ENCODE data around the gene RHOH. TPM values are rescaled to one million over a fixed set of nuclear protein-coding genes. Genes with fewer than 3 reads are reported as not detected.
A peak's percentile ranks its signal among the peaks of the same experiment; 100 is the strongest.

Gene RHOH
- total RNA-seq, 1 experiment from 2014 or later = 0.75 TPM

DNA sequence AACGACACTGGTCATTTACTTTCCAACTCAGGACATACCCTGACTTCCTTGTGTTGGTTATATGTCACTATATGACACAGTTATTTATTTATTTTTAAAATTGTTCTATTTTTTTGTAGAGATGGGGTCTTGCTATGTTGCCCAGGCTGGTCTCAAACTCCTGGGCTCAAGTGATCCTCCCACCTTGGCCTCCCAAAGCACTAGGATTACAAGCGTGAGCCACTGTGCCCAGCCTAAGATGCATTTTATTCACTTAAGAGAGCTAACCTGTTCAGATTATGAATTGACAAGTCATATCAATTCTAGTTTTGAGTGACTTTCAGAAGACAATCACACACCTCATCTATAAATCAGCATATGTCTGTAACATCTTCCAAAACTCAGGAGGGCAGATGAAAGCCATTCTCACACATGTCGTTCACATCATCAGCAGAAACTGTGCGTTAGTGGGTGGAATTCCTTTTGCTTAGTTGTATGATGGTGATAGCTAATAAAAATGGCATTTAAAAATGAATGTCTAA is 9.4 kb upstream of the RHOH start:
- DNase-seq (ENCODE audit: low read depth) = no peak

DNA sequence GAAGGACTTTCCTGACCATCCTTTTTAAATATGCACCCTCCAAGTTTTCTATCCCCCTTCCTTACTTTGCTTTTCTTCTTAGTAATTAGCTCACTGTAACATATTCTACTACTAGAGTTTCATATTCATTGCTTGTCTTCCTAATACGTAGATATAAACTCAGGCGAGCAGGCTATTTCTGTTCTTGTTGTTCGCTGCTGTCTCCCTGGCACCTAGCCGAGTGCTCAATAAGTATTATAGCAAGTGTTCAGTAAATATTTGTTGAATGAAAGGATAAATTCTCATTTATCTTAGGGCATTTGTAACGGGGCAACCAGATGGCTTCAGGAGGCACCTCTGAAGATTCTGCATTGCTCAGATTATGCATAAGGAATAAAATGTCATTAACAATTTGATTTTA is 6.8 kb upstream of the RHOH start:
- DNase-seq (ENCODE audit: low read depth) = no peak

DNA sequence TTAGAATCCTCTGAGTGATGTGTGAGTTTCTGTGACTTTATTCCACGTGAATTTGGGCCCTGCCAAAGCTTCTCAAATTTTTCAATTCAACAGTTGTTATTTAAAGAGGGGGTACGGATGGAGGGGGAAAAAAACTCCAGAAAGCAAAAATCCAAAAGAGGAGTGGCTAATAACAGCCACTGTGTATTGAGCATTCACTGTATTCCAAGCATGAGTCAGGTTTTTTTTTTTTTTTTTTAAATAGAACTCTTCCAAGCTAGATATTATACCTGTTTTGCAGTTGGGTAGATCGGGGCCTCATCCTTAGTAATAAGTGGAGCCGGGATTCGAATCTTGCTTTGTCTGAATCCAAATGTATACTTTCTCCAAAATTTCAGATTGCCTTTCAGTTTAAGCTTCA is 6.4 kb upstream of the RHOH start:
- DNase-seq (ENCODE audit: low read depth) = no peak

DNA sequence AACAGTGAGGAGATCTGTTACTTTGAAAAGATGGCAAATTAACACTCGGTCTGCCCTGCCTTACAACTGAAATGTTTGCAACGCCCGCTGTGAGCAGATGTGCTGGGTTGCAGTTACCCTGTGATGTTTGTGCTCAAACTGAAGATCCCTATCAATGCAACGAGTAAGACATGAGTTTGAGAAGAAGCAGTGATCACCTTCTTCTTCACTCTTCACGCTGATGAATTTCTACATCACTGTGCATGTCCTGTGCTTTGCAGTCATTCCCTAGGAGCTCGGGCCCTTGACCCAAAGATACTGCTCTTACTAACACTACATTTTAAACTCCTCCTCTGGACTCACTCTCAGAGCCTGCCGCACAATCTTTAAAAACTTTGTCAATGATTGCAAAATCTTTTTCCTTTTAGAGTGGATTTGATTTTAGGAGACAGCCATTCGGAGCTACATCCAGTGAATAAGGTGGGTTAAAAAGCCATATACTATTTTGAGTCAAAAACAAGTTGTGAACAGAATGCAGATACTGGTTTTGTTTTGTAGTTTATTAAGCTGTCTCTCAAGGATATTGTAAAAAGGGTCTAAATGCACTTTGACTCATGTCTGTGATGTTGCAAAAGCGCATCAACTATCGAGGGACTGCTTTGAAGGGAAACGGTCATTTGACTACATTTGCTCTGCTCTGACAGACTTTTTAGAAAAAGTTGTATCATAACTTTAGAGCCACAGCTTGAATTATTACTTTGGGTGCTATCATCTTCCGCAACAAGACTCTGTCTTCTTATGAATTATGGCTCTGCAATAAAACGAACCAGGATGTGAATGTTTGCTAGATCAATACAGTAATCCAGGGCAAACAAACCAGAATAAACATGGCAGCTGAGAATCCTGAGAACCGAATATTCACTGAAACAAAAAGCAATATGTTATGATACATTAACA is 5.7 kb upstream of the RHOH start:
- no peak for DNase-seq (ENCODE audit: low read depth)

DNA sequence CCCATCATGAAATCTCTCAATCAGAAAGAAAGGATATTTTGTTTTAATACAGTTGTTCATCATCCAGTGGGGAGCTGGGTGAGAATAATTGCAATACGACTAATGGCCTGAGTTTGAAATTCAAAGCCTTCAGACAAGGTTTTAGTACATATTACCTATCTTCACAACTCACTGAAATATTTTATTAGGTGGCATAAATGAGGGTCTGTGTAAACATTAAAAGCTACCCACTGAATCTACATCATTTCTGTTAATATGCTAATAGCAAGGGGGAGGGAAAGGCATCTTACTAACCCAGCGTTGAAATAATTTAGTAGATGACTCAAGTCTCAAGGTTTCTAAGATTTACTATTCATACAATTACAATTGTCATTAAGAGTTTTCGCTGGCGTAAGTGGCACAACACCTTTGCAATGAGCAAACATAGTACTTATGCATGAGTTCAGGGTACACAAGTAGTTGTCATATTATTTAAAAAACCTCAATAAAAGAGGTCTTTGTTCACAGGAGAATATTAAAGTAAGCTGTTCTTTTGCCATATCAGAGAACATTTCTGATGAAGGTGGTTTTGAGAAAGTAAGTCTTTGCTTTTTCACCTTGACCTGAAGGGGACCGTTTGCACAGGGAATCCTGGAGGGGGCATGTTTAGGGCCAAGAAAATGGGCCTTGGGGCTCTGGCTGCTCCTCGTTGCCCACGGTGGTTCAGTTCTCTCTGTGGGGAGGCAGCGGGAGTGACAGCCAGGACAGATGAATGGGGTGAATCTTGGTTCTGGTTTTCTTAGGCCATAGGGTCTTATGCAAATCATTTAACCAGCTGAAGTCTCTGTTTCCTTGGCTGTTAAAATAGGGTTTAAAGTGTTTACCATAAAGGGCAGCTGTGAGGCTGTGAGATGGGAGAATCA is 4.5 kb upstream of the RHOH start:
- no peak for DNase-seq (ENCODE audit: low read depth)

DNA sequence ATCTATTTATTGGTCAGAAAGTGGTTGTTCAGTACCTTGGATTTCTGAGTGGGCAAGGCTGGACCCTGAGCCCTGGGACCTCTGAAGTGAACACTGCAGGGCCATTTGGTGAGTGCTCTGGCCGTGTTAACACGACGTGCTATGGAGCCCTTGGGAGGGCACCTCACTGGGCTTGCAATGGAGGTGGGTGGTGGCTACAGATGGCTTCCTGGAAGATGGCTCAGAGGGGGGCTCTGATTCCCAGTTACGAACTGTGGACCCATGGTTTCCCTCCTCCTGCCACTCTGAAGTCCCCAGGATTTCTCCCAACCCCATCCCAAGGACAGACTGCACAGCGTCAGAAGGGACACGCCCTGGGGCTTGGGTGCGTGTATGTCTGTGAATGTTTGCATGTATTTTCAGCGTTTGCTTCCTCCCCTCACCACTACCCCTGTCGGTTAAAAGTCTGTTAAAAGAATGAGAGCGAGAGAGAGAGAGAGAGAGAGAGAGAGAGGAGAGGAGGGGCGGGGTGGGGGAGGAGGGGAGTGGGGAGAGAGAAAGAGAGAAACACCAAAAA is 3.7 kb upstream of the RHOH start:
- no peak for DNase-seq (ENCODE audit: low read depth)

DNA sequence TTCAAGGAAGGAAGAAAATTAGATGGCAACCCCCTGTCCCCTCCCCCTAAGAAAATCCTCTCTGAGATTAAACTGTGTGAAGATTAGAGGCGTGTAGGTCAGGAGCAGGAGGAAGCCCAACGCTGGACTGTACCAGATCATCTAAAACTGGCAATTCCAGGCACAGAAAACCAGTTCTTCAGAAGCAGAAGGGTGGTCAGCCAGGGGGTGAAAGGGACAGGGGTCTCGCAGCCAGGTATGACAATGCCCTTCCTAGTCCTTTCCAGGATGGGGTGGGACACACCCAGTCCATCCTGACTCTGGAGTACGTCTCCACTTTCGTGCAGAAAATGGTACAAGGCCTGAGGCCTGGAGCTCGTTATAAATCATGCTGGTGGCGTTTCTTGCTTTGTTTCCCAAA is 3.3 kb upstream of the RHOH start:
- no peak for DNase-seq (ENCODE audit: low read depth)

DNA sequence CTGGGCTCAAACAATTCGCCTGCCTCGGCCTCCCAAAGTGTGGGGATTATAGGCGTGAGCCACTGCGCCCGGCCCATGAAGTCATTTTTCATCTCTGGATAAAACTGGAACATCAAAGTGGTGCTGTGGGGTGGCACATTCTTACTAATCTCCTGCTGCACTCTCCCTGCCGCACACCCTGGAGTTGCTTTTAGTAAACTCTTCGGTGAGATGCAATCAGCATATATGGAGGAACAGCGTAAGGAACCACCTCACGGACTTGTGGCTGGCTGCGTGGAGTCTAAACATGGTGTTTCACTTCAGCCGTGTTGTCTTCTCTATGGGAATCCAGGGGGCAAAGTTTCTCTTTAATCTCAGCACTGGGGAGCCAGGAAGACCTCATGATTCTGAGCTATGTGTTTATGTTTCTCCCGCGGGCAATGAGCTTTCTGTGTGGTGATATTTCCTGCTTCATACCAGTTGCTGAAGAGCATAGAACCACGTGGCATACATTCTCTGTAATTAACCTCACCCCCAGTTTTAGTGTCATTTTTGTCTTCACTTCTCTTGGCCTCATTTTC is 2.1 kb upstream of the RHOH start:
- no peak for DNase-seq (ENCODE audit: low read depth)

DNA sequence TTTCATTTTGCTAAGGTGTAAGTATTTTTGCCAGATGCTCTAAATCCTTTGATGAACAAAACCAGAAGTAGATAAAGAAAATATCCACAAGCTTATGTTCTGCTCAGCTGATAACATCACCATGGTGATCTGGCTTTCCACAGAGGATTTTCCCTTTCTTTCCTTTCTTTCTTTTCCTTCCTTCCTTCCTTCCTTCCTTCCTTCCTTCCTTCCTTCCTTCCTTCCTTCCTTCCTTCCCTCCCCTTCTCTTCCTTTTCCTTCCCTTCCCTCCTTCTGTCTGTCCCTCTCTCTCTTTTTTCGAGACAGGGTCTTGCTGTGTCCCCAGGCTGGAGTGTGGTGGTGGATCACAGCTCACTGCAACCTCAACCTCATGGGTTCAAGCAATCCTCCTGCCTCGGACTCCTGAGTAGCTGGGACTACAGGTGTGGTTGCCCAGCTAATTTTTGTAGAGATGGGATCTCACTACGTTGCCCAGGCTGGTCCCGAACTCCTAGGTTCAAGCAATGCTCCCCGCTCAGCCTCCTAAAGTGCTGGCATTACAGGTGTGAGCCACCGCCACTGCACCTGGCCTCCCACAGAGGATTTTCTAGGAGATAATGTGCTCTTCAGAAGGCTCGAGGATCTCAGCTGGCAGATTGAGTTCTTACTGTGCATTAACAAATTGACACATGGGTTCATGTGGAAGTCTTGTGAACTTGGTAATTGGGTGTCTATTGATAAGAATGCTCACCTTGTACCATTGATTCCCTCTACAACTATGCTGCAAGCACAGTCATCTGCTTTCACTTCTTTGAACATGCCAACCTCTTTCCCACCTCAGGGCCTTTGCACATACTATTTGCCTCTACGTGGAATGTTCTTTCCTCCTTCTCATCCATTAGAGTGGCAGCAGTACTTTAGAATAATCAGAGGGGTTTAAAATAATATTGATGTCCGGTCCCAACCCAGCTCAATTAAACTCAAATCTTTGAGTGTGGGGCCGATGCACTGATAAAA is 1.4 kb upstream of the RHOH start:
- no peak for DNase-seq (ENCODE audit: low read depth)

DNA sequence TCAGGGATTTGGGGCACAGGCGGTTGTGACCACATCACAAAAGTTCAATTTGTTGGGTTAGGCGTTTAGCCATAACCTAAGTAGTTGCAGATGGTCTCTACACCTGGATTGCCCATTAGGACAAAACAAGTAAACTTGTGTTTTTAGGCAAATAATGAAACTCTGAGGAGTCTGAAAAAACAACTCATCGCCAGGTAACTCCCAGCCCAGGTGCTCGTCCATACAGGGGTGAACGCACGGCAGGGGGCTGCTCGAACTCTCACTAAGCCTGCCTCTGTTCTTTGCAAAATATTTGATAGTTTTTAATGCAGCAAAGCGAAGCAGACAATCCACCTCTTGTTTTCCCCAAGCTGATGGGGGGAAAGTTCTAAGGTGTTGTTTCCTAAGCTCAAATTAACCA is 559 bp upstream of the RHOH start:
- no peak for DNase-seq (ENCODE audit: low read depth)

DNA sequence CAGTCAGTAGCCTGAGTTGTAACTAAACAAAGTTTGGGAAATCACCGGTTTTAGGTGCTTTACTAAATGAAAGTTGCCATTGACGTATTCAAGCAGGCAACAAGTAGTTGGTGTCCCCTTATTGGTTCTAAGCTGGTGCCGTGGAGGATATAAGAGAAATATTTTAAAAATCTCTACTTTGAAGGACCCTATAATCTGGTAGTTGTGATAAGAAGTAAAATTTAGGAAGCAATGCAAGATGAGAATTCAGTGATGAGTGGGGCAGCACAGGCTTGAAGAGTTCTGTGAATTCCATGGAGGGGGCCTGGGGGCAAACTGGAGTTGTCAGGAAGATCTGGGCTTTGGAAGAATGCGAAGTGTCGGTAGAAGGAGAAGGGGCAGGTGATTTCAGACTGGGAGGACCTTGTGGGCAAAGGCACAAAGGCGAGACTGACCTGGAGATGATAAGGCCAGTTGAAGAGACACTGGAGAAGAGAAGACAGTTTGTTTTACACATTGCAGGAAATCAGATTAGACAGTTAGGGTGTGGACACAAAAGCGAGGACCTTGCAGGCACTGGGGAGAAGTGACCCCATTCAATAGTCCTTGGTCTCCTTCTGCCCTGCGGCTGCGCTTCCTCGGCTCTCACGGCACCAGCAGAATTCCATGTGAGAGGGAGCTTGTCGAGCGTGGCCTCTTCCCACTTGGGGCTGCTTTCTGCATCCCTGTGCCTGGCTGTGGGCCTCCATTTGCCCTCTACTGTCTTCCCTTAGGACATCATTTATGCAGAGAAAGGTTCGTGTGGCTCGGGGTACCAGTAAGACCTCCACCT is 1.3 kb downstream of the RHOH start:
- no peak for DNase-seq (ENCODE audit: low read depth)

DNA sequence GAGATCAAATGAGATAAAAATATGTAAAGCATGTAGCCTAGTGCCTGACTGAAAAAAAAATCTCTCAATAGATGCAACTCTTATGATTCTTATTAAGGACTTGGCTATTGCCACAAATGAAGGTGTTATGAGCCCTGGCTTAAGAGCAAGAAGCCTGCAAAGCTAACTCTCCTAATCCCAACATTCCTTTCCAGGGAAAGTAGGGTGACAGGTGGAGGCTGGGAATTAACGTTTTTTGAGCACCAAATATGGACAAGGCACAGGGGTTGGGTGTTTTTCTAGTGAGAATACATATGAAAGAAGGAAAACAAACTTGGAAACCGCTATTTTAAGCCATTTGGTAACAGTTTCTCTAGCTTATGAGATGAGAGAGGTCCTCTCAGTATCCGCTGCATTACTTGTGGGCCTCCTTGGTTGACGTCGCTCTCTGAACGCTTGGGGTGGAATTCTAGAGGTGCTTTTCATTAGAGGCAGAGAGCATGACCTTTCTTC is 2.4 kb downstream of the RHOH start:
- DNase-seq (ENCODE audit: low read depth) = no peak

DNA sequence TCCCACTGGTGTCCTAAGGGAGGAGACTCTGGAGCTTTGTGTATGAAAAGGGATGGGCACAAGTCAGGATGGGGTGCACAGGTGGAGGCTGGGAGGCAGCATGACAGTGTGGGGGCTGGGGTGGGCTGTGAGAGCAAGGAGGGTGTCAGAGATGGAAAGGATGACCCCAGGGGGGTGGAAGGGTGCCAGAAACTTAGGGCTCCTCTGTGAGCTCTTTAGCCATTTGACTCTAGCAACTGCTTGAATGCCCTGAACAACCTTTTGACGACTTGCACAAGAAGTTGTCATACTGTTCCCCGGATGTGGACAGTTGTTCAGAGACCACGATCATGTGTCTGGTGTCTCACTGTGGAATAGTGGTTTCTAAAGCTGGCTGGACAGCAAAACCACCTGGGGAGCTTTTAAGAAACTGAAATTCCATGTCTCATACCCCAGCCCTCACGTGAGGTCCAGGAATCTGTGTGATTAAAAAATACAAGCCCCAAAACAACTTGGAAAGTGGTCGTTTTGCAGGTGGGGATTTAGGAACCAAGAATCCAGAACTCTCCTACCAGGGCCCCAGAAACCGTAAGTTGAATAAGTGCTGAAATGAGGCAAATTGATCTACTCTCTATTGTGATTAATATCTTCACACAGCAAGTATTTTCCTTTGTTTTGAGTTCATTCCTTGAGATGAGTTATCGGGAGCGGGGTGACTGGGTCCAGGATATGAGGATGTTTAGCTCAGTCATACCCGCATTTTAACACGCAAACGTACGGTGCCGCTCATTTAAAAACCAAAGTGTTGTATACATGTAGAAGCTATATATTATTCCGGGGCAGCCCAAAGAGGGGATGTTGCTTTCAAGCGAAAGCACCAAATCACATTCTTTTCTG is 3.4 kb downstream of the RHOH start:
- DNase-seq (ENCODE audit: low read depth) = peak; percentile 88

DNA sequence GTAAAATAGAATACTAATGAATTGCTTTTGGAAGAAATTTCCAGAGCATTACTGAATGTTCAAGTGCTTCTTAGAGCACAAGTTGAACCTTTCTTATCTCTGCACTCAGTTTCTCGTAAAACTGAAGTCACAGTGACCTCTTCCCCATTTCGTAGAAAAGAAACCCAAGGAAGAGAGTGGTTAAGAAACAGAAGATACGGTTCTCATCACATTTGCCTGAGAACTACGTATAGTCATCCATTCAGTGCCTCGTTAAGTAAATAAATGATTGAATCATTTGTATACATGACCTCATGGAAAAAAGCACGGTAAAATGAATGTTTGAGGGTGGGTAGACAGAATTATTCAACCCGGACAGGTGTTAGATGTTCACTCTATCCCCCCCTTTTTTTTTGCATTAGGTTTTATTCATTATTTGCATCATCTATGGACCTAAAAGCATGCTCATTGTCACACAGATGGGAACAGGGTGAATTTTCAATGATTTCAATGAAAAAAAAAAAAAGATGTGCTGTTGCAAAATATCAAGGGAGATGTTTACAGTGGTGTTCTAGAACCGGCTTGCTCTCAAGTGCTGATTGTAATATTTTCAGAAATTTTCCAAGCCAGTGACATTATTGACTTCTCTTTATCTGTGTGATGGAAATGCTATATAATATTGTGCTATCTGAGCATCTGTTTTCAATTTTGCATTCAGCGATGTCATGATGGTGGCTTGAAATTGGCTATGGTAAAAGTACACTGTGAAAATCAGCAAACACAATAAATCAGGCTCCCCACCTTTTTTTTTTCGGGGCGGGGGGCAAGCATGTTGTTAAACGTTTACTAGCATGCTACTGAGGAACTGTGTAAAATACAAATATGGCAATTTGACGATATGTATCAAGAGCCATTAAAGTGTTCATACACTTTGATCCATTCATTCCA is 4.3 kb downstream of the RHOH start:
- DNase-seq (ENCODE audit: low read depth) = no peak

DNA sequence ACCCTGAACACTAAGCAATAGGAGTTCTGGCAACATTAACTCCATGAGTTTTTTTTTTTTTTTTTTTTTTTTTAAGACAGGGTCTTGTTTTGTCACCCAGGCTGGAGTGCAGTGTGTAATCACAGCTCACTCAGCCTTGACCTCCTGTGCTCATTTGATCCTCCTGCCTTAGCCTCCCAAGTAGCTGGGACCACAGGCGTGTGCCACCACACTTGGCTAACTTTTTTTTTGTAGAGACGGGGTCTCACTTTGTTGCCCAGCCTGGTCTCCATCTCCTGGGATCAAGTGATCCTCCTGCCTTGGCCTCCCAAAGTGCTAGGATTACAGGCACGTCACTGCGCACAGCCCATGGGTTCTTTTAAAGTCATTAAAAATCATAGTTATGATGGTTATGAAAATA is 5.1 kb downstream of the RHOH start:
- DNase-seq (ENCODE audit: low read depth) = no peak

DNA sequence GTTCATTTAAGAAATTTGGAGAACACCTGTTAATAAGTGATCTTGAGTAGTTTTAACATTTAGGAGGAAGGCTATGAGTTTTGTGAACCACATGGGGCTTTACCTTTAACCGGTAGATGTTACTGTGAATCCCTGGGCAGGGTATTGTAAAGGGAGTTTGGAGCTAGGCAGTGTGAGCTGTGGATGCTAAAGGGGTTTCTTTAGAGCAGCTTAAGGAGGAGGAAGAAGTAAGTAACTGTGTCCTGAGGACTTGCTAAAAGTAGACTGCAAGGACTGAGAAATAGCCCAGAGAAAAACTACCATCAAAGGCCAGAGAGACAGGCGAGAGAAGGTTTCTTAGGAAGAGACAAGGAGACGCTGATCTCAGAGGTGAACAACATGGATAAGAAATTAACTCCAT is 5.6 kb downstream of the RHOH start:
- no peak for DNase-seq (ENCODE audit: low read depth)
